Measurements from ENCODE around the gene RHBDL1. TPM values are rescaled to one million over a fixed set of nuclear protein-coding genes. Genes with fewer than 3 reads are reported as not detected.

Gene RHBDL1
- polyA plus RNA-seq, 6 donors from 2014 or later = not detected

DNA sequence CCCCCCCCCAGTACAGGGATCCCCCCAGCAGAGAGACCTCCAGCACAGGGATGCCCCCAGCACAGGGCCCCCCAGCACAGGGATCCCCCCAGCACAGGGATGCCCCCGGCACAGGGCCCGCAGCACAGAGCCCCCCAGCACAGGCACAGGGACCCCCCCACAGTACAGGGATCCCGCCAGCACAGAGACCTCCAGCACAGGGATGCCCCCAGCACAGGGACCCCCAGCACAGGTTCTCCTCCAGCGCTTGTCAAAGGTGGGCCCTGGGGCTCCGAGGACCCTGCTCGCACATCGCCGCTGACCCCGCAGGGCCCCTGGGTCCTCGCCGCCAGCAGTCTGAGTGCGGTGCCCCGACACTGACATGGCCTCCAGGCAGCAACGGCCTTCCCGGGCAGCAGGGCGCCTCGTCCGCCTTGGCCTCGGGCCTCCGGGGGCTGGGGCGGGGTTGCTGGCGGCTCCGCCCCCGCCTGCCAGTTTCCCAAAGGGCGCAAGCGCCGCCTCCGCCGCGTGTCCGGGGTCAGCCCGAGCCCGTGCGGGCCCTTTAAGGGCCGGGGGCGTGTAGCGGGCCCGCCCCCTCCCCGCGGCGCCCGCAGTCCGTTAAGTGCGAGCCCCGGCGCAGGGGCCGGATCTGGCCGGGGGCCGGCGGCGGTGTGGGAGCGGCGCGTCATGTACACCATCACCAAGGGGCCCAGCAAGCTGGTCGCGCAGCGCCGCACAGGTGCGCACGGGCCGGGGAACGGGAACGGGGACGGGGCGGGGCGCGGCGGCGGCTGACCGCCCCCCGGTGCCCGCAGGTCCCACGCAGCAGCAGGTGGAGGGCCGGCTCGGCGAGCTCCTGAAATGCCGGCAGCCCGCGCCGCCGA lies 33.9 kb upstream of the RHBDL1 start, which contains the start of gene MCRIP2:
Gene MCRIP2 (plus strand): TSS at position 503 of the 863 bp plus-strand sequence. CDS start 164 bp downstream, at position 667.
- Mint-ChIP-seq H3K27ac (peak within 1 kb of the TSS in 3 of 6 donors; percentile 9 to 36 (median 24)), H3K4me3 (peak within 1 kb of the TSS; percentile 63 to 87 (median 75)), H3K4me1 (peaks cover 13 to 29% (median 28%) of the 10 kb centered on the region in 3 donors), H3K36me3 (no peaks in the 10 kb centered on the region), H3K27me3 (no peaks in the 10 kb centered on the region), H3K9me3 (no peaks in the 10 kb centered on the region)
- DNase-seq = peak; percentile 60
- peak; percentile 22 to 31 for ATAC-seq (ENCODE audit: low read depth in 2 of 2)

DNA sequence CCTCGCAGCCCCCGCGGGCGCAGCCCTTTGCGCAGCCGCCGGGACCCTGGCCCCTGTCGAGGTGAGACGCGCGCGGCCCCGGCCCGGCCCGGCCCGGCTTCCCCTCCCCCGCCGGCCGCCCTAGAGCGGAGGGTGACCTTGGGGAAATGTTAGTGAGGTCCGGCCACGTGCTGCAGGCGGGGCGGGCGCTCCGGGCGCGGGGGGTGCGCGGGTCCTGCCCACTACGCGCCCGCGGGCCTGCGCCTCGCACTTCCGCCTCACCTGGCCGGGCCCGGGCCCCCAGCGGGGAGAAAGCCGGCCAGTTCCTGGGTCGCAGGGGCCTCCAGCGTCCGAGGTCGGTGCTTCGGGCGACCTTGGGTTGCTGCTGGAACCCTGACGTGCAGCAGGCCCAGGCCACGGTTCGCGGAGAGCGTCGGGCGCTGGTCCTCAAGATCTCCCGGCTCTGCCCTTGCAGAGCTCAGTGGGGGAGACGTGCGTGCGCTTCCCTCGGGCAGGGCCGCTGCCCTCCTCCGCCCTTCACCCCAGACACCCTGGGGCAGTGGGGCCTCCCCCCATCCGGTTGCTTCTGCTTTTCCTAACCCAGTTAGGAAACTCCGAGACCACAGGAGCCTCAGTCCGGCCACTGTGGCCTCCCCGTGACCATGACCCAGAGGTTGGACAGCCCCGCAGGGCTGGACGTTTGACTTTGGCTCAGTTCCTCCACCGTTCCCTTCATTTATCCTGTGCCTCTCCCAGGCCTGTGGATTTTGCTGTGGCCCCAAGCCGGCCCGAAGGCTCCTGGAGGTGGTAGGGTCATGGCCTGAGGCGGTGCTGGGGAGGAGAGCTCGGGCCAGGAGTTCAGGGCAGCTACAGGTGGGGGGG lies 33.1 kb upstream of the RHBDL1 start:
- no peaks in the 10 kb centered on the region for H3K9me3 Mint-ChIP-seq
- H3K36me3 Mint-ChIP-seq = no peaks in the 10 kb centered on the region
- H3K27ac Mint-ChIP-seq = peak overlapping the region in 1 of 6 donors; percentile 36
- ATAC-seq (ENCODE audit: low read depth in 2 of 2) (peak; percentile 40 to 49), DNase-seq (peak; percentile 27)
- H3K4me1 Mint-ChIP-seq = peaks cover 13 to 26% (median 25%) of the 10 kb centered on the region in 3 donors
- H3K4me3 Mint-ChIP-seq = peak overlapping the region; percentile 63 to 85 (median 75)
- H3K27me3 Mint-ChIP-seq = no peaks in the 10 kb centered on the region

DNA sequence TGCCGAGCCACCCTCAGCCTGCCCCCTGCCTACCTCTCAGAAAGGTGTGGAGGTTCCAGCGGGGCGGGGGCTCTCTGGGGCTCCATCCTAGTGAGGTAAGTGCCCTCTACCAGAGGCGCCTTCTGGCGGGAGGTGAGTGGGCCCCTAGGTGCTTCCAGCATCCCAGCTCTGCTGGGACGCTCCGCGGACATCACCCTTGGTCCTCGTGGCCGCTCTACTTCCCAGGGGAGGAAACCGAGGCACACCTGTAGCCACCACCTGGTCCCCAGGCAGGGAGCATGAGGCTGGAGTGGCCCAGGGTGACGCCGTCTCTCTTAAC lies 32.5 kb upstream of the RHBDL1 start:
- Mint-ChIP-seq H3K4me1 (peaks cover 13 to 29% (median 19%) of the 10 kb centered on the region in 3 donors), H3K36me3 (no peaks in the 10 kb centered on the region), H3K4me3 (peak overlapping the region; percentile 63 to 85 (median 75)), H3K27ac (no peak overlapping the region), H3K9me3 (no peaks in the 10 kb centered on the region), H3K27me3 (no peaks in the 10 kb centered on the region)
- no peak for DNase-seq
- ATAC-seq (ENCODE audit: low read depth in 2 of 2) = no peak

DNA sequence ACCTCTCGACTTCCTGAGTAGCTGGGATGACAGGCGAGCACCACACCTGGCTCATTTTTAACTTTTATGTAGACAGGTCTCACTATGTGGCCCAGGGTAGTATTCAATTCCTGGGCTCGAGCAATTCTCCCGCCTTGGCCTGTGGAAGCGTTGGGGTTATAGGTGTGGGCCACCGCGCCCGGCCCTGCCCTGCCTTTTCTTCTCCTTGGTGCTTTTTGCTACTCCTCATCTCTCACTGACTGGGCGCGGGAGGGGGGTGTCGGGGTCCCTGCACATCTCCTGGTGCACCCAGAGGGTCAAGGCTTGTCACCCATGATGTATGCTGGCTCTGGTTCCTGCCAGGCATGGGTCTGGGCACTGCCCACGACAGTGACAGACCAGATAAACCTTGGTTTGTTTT lies 30.9 kb upstream of the RHBDL1 start:
- ATAC-seq (ENCODE audit: low read depth in 2 of 2) (no peak), DNase-seq (no peak)
- peaks cover 6 to 28% (median 13%) of the 10 kb centered on the region in 3 donors for H3K4me1 Mint-ChIP-seq
- peak overlapping the region in 5 of 8 donors; percentile 38 to 86 (median 71) for H3K4me3 Mint-ChIP-seq
- H3K27ac Mint-ChIP-seq = peak overlapping the region in 1 of 6 donors; percentile 65
- no peaks in the 10 kb centered on the region for H3K9me3 Mint-ChIP-seq
- no peaks in the 10 kb centered on the region for H3K27me3 Mint-ChIP-seq
- no peaks in the 10 kb centered on the region for H3K36me3 Mint-ChIP-seq

DNA sequence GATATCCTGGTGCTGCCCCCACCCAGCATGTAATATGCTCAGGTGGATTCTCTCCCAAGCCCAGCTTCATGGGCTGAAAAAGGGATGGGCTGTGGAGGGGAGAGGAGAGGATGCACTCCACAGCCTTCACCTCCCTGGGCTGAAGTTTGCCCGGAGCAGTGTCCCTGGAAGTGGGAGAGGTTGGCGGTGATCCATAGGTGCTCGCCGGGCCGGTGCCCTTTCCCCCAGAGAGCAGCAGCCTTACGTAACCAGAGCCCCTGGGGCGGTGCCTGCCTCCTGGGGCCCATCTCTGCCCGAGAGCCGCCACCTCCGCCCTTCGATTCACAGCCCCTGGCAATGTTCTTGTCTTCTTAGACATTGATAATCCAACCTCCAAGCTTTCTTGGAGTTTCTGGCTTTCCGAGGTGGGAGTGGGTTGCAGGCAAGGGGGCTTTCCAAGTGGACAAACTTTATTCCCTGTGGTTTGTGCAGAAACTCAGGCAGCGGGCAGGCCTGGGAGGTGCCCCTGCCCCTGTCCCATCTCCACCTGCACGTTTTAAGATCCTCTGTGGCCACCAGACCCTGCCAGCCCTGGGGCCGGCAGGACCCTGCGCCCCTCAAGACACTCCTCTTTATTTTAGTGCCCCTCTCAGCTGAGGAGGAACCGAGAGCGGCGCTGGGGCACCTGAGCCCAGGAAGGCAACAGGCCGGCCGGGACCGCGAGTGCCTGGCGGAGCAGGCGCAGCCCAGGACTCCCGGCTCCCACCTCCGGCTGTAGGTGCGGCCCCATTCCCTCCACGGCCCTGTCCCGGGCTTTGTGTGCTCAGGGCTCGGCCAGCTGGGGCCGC lies 29.4 kb upstream of the RHBDL1 start:
- no peak overlapping the region for H3K27ac Mint-ChIP-seq

DNA sequence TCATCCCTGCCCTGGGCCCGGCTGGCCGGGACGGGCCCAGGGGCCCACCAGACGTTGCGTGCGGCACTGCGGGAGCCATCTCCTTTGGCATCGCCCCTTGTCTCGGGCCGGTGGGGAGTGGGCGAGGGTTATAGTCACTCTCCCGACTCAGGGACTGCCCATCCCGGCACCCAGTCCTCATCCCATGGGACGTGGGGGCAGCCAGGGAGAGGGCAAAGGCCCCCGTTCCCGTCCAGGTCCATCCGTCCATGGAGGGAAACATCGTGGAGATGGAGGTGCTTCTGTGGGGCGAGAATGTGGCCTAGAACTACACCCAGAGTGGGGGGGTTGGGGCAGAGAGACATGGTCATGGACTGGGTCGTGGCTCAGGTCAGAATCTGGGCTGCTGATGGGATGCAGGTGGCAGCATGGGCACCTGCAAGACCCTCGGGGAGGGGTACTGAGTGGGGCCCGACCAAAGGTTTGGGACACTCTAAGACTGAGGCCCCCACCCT lies 28.7 kb upstream of the RHBDL1 start:
- ATAC-seq (ENCODE audit: low read depth in 2 of 2) (no peak), DNase-seq (no peak)
- H3K27ac Mint-ChIP-seq = peak overlapping the region in 1 of 6 donors; percentile 53
- H3K36me3 Mint-ChIP-seq = no peaks in the 10 kb centered on the region
- no peaks in the 10 kb centered on the region for H3K9me3 Mint-ChIP-seq
- peaks cover 0 to 21% (median 13%) of the 10 kb centered on the region in 3 donors for H3K4me1 Mint-ChIP-seq
- no peaks in the 10 kb centered on the region for H3K27me3 Mint-ChIP-seq
- H3K4me3 Mint-ChIP-seq = peak overlapping the region in 4 of 8 donors; percentile 21 to 56 (median 33)

More for the DNA sequence above, 29.4 kb upstream of the RHBDL1 start:
- Mint-ChIP-seq H3K4me3 (peak overlapping the region in 1 of 8 donors; percentile 43), H3K27me3 (no peaks in the 10 kb centered on the region), H3K9me3 (no peaks in the 10 kb centered on the region), H3K36me3 (no peaks in the 10 kb centered on the region), H3K4me1 (peaks cover 0 to 21% (median 13%) of the 10 kb centered on the region in 3 donors)
- ATAC-seq (ENCODE audit: low read depth in 2 of 2) (no peak), DNase-seq (no peak)

DNA sequence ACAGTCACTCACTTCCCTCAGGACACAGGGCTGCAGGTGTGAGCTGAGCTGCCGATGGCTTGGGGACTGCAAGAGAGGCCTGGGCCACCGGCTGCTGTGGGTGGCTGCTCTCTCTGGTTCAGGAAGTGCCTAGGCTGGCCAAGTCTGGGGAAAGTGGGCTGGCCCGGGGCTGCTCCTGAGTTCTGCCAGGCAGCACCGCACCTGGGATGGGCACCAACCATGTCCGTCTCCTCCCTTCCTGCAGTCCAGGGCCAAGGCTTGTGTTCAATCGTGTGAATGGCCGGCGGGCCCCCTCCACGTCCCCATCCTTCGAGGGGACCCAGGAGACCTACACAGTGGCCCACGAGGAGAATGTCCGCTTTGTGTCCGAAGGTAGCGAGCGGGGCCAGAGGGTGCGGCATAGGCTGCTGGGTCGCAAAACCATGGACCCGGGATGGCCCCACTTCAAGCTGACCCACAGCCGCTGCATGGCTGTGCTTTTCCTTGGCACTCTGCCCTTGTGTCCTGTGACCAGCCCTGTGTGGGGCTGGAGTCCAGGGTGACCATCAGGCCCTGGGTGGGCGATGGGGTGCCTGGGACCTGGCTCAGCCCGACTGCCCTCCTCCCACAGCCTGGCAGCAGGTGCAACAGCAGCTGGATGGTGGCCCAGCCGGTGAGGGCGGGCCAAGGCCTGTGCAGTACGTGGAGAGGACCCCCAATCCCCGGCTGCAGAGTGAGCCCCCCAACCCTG lies 28.1 kb upstream of the RHBDL1 start:
- Mint-ChIP-seq H3K36me3 (no peaks in the 10 kb centered on the region), H3K9me3 (no peaks in the 10 kb centered on the region), H3K4me3 (peak overlapping the region in 4 of 8 donors; percentile 23 to 91 (median 50)), H3K4me1 (peaks cover 0 to 21% (median 13%) of the 10 kb centered on the region in 3 donors), H3K27ac (peak overlapping the region in 2 of 6 donors; percentile 36 to 86), H3K27me3 (no peaks in the 10 kb centered on the region)
- DNase-seq = no peak
- no peak for ATAC-seq (ENCODE audit: low read depth in 2 of 2)

DNA sequence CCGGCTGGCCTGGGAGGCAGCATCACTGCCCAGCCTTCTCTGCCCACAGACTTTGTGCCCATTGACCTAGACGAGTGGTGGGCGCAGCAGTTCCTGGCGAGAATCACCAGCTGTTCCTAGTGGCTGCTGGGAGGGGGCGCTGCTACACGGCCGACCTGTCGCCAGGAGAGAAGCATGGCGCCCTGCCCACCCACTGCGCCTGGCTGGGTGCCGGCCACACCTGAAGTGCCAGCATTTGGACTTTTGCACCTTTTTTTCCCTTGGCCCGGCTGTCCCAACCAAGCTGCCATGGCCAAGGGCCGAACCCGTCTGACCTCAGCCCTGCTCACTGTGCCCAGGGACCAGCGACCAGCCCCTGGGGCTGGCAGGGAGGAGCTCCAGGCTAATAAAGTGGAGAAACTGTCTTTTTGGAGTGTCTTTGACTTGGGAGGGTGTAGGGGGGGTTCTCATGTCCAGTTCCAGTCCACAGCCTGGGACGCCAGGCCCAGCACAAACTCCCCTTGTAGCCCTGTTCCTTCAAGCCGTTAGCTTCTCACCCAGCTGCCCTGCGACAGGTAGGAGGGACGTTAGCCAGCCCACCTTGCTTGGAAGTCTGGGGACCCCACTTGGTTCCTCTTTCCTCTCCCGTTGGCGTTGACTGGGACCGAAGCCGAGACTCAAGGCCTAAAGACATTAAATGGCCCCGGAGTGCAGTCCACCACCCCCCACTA lies 27.2 kb upstream of the RHBDL1 start:
- peak; percentile 6 to 13 for ATAC-seq (ENCODE audit: low read depth in 2 of 2)
- Mint-ChIP-seq H3K27me3 (no peaks in the 10 kb centered on the region), H3K36me3 (no peaks in the 10 kb centered on the region), H3K9me3 (no peaks in the 10 kb centered on the region), H3K4me3 (peak overlapping the region; percentile 76 to 91 (median 84)), H3K27ac (peak overlapping the region; percentile 44 to 95 (median 82)), H3K4me1 (peaks cover 0 to 18% (median 13%) of the 10 kb centered on the region in 3 donors)
- no peak for DNase-seq

DNA sequence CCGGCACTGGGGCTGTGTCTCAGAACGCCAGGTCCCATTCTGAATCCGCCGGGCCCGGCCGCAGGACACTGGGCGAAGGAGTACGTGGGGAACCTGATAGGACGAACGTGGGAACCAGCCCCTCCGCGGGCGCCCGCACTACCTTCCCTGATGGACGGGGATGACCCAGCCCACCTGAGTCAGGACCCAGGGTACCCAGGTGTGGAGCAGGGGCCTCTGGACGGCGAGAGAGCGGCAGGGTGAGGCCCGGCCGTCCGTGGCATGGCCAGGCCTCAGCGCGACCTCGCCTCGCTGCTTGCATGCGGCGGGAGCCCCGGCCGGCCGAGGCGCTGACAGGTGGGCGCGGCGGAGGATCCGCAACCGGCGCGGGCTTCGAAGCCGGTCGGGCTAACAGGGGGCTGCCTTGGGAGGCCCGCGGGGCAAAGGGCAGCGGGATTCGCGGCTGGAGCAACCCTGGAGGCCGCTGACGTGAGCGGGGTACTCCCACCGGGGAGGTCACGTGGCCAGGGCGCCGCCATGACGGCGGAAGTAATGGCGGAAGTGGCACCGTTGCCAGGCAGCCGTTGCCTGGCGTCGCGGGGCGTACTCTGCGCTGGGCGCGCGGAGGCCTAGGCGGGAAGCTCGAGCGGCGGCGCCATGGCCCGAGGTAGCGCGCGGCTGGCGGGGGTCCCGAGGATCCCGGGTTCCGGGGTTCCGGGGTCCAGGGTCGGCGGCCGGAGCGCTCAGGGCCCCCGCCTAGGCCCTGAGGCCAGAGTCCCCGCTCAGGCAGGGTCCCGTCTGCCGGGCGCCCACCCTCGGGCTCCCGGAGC lies 26.5 kb upstream of the RHBDL1 start, which contains the start of gene WDR90:
Gene WDR90 (plus strand): TSS at position 585 of the 809 bp plus-strand sequence. CDS start 52 bp downstream, at position 637.
- DNase-seq = peak; percentile 92
- H3K36me3 Mint-ChIP-seq = no peaks in the 10 kb centered on the region
- peaks cover 0 to 14% (median 8%) of the 10 kb centered on the region in 3 donors for H3K4me1 Mint-ChIP-seq
- H3K4me3 Mint-ChIP-seq = peak within 1 kb of the TSS; percentile 76 to 91 (median 84)
- peak within 1 kb of the TSS; percentile 49 to 95 (median 84) for H3K27ac Mint-ChIP-seq
- ATAC-seq (ENCODE audit: low read depth in 2 of 2) = peak; percentile 97 to 99
- no peaks in the 10 kb centered on the region for H3K9me3 Mint-ChIP-seq
- no peaks in the 10 kb centered on the region for H3K27me3 Mint-ChIP-seq

DNA sequence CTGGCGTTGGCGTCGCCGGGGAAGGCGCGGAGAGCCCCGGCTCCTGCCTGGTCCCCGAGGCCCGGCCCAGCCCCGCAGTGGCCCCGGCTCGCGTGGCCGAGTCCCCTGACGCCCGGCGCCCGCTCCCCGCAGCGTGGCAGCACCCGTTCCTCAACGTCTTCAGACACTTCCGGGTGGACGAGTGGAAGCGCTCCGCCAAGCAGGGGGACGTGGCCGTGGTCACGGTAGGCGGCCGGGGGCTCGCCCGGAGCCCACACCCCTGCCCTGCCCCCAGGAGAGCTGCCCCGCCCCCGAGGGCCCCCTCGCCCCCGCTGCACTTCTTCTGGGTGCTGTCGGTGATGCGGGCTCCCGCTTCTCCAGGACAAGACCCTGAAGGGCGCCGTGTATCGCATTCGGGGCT lies 25.8 kb upstream of the RHBDL1 start:
- H3K4me1 Mint-ChIP-seq = peaks cover 0 to 12% (median 2%) of the 10 kb centered on the region in 3 donors
- no peak for ATAC-seq (ENCODE audit: low read depth in 2 of 2)
- H3K36me3 Mint-ChIP-seq = no peaks in the 10 kb centered on the region
- DNase-seq = no peak
- H3K9me3 Mint-ChIP-seq = no peaks in the 10 kb centered on the region
- H3K27me3 Mint-ChIP-seq = no peaks in the 10 kb centered on the region
- H3K27ac Mint-ChIP-seq = peak overlapping the region in 2 of 6 donors; percentile 76 to 81
- peak overlapping the region; percentile 60 to 86 (median 75) for H3K4me3 Mint-ChIP-seq

DNA sequence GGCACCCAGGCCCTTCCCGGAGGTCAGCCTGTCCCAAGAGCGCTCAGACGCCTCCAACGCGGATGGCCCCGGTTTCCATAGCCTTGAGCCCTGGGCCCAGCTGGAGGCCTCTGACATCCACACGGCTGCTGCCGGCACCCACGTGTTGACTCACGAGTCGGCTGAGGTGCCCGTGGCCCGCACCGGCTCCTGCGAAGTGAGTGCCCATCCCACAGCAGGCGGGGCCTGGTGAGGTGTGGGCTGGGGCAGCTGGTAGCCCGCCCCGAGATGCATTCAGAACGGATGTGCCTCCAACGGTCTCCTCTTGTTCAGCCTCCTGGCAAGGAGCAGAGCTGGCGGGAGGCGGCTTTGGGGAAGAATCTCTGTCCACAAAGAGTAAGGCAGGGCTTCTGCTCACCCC lies 23.6 kb upstream of the RHBDL1 start:
- no peaks in the 10 kb centered on the region for H3K36me3 Mint-ChIP-seq
- DNase-seq (no peak), ATAC-seq (ENCODE audit: low read depth in 2 of 2) (no peak)
- H3K9me3 Mint-ChIP-seq = no peaks in the 10 kb centered on the region
- H3K4me1 Mint-ChIP-seq = peaks cover 0 to 9% (median 0%) of the 10 kb centered on the region in 3 donors
- peak overlapping the region in 4 of 8 donors; percentile 5 to 73 (median 42) for H3K4me3 Mint-ChIP-seq
- H3K27me3 Mint-ChIP-seq = no peaks in the 10 kb centered on the region
- H3K27ac Mint-ChIP-seq = no peak overlapping the region
